Tibial nerve (tissue), 4 donors: Measurements from ENCODE around the gene PTDSS2.
"Not testable (repeated sequence)": the region's sequence is repeated elsewhere in the genome, so short reads cannot be mapped to it uniquely, and the experiment has no call there.

ENCODE experiments used
- EP300 ChIP-seq, 2 donors: sonication (generic); formaldehyde crosslinking; IDR thresholded peaks; one replicate each; pipeline ENCODE4 v1.6.1; 2017; ENCODE audit warnings: antibody characterized with exemption in 2 of 2, mild to moderate bottlenecking in 1 of 2
- POLR2A ChIP-seq, 2 donors: fragments of 450-650 bp; IDR thresholded peaks; one replicate each; pipeline ENCODE4 v1.6.1; 2017; ENCODE audit warnings: antibody characterized with exemption in 2 of 2, mild to moderate bottlenecking in 2 of 2, moderate library complexity in 2 of 2
- TF ChIP-seq, protein P1 (sequence below), 5 experiments: fragments of 200-600 bp in 3 of 5; fragments of 450-650 bp in 2 of 5; sonication (generic) in 3 of 5; IDR thresholded peaks; one replicate each; pipeline ENCODE4 v1.5.1; 2016 to 2019; ENCODE audit warnings: antibody characterized with exemption in 5 of 5, mild to moderate bottlenecking in 3 of 5, moderate library complexity in 2 of 5

- TF ChIP-seq, protein P1, sequence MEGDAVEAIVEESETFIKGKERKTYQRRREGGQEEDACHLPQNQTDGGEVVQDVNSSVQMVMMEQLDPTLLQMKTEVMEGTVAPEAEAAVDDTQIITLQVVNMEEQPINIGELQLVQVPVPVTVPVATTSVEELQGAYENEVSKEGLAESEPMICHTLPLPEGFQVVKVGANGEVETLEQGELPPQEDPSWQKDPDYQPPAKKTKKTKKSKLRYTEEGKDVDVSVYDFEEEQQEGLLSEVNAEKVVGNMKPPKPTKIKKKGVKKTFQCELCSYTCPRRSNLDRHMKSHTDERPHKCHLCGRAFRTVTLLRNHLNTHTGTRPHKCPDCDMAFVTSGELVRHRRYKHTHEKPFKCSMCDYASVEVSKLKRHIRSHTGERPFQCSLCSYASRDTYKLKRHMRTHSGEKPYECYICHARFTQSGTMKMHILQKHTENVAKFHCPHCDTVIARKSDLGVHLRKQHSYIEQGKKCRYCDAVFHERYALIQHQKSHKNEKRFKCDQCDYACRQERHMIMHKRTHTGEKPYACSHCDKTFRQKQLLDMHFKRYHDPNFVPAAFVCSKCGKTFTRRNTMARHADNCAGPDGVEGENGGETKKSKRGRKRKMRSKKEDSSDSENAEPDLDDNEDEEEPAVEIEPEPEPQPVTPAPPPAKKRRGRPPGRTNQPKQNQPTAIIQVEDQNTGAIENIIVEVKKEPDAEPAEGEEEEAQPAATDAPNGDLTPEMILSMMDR (IDR thresholded peaks at IDR 0.05), result not testable (repeated sequence)
- TF ChIP-seq POLR2A, EP300 (IDR thresholded peaks at IDR 0.05): not testable (repeated sequence)
Measured at GRCh38 chr11:411520-411919, 38.6 kb upstream of the PTDSS2 start.
